ENCODE results near the gene COX14.
A peak's percentile ranks its signal among the peaks of the same experiment; 100 is the strongest.
"Not testable (repeated sequence)": the region's sequence is repeated elsewhere in the genome, so short reads cannot be mapped to it uniquely, and the experiment has no call there.

The COX14 gene

DNA sequence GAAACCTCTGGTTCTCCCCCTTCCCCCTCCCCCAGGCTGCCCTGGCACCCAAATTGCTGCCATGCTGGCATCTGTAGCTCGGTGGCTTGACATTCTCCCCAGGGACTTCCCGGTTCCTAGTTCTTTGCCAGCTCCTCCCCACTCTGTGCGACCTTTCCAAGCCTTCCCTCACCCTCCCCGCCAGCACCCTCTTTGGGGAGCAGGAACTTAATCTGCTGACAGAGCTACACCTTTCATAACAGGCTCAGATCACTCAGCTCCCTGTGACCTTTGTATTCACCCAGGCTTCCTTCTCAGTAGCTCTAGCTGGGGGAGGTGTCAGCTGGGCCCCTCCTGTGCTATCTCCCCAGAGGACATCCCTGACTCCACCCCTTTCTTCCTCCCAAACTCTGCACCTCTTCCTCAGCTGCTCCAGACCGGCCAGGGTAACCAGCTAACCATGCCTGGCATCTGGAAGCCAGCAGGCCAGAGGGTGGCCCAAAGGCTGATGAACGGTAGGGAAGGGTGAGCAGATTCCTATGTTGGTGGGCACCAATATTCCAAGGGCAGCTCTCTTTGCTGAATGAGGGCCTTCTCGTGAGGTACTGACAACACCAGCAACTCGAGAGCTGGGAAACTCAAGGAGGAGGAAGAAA is 1.8 kb upstream of the COX14 start:
- DNase-seq, result peak in 1 of 5 experiments; percentile 16

DNA sequence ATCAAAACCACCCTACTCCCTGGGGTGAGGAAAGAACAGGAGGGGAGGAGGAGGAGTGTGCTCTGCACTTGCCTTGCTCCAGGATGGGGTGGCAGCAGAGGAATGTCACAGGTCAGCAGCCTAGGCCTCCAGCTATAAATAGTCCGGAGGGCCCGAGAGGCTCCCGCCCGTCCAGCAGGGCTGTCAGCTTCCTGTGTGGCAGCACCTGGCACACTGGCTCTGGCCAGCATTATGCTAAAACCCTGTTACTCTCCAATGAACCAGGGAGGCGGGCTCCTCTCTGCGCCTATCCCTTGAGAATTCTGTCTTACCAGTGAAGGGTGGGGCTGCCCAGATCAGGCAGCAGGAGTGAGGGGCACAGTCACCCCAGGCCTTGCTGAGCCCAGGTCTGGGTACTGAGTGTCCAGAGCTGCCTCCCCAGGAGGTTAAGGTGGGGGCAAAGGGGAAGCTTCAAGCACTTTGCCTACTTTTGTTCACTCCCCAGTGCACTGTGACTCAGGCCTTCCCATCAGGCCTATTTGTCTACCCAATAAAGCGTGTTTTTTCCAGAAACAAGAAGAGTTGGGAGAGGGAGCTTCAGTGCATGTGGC is 1.2 kb upstream of the COX14 start:
- no peak for DNase-seq

DNA sequence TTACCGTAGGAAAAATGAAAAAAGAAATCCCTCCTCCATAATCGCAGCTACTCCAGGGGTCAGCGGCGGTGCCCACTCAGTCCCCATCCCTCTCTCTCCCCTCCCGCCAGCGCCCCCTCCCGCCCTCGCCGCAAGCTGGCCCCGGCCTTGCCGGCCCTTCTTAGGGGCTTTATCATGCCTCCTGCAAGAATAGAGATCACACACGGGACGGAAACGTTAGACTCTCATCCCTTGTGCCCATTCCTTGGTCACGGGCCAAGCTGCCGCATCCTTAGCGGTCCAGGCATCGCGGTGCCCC is 692 bp upstream of the COX14 start:
- DNase-seq, result no peak

DNA sequence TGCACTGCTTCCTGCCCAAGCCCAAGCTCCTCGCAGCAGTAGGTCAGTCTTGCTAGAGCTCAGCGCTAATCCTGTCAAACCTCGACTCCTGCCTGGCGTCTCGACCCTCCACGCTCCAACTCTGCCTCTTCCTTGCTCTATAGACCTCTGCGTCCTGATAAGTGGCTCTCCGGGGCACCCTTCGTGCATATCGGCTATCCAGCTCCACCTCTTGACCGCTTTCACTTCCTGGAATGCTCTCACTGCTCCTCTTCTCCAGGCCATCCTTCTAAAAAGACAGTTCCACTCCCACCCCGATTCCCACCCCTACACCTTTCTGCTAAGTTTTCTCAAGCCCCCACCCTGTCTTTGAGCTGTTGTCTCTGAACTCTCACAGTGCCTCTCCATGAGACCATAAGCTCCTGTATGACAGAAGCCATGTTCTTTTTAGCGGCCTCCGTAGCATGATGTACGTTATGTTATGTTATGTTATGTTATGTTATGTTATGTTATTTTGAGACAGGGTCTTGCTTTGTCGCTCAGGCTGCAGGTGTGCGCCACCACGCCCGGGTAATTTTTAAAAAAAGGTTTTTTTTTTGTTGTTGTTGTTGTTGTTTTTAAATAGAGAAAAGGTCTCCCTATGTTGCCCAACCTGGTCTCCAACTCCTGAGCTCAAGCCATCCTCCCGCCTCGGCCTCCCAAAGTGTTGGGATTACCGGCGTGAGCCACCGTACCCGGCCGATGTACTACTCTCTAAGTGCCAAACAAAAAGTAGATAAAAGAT is 601 bp downstream of the COX14 start:
- DNase-seq, result peak in 1 of 5 experiments; percentile 47

DNA sequence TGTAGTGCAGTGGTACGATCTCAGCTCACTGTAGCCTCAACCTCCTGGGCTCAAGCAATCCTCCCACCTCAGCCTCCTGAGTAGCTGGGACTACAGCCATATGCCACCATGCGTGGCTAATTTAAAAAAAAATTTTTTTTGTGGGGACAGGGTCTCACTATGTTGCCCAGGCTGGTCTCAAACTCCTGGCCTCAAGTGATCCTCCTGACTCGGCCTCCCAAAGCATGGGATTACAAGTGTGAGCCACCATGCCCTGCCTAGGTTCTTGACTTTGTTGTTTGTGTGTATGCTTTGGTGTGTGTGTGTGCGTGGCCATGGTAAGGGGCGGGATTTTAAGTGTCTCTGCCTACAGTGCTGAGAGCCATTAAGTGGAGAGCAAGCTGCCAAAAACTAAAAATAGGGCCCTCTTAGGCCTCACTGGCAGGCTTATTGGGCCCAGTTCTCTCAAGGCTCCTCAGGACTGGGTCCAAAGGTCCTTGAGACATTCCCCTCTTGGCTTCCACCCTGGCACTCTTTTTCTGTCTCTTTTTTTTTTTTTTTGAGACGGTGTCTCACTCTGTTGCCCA is 5.1 kb downstream of the COX14 start:
- no peak for DNase-seq

DNA sequence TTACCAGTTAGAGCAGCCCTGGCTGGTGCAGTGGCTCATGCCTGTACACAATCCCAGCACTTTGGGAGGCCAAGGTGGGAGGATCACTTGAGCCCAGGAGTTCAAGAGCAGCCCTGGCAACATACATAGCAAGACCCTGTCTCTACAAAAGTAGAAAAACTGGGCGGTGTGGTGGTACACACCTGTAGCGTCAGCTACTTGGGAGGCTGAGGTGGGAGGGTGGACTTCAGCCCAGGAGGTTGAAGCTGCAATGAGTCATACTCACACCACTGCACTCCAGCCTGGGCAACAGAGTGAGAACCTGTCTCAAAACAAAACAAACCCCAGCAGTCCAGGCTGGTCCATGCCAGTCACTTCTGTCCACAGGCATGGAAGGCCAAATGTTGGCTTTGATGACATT is 7.4 kb downstream of the COX14 start:
- no peak for DNase-seq

DNA sequence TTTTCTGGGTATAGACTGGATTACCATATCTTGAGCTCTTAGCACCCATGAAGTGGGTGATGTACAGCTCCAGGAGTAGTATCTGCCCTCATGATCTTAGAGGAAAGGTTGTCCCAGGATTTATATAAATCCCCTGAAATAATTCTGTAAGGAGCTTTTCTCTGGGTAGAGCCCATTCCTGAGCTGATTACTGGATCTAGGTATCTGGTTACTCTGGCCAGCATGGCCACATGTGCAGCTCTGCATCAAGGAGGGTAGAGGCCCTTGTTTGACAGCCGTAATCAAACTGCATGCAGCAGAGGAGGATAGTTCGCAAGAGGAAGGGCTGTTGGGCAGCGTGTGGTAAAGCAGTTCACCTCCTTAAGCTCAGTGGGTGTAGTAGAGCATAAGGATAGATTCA is 8.5 kb downstream of the COX14 start:
- DNase-seq, result no peak

DNA sequence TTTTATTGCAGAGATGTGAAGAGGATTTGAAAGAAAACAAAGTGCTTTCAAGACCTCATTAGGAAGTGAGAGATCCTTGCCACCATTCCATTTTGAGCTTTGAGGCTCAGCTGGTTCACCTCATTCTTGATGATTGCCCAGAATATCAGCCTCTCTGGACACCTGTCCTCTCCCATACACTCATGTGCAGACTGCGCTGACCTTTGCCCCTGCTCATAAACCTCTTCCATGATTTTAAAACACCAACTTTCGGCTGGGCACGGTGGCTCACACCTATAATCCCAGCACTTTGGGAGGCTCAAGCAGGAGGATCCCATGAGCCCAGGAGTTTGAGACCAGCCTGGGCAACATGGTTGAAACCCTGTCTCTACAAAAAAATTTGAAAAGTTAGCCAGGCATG is 8.9 kb downstream of the COX14 start:
- no peak for DNase-seq

DNA sequence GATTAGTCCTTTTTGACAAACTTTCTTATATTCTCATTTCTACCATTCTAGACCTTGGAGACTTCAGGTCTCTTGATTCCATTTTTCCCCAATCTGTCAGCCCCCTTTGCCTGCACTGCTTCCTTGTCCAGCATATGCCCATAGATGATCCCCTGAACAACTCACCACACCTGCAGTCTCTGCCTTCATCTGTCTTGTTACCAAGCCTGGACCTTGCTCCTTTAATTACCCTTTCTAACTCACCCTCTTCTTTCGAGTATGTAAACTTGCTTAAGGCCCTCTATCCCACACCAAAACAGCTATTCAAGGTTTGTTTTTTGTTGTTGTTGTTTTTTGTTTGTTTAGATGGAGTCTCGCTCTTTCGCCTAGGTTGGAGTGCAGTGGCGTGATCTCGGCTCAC is 9.6 kb downstream of the COX14 start:
- no peak for DNase-seq

DNA sequence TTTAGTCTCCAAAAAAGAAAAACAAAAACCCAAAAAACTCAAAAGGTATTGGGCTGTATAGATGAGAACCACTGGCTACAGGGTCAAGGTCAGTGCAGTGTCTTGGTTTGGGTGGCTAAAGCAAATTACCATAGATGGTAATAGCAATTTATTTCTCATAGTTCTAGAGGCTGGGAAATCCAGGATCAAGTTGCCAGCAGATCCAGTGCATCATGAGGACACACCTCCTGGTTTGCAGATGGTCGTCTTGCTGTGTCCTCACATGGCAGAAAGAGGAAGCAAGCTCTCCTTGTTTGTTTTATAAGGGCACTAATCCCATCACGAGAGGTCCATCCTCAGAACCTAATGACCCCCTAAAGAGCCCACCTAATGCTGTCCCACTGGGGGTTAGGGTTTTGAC is 11.2 kb downstream of the COX14 start:
- no peak for DNase-seq

DNA sequence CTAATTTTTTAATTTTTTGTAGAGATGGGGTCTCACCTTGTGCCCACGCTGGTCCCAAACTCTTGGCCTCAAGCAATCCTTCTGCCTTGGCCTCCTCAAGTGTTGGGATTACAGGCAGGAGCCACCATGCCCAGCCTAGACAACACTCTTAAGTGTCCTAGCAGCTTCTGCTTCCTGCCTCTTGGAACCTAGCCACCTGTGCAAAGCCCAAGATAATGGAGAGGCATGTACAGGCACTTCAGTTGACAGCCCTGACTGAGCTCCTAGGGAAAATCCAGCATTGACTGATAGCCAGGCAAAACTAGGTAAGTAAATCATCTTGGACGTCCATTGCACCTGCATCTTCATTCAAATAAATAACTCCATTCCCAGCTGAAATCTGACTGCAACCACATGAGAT is 15.5 kb downstream of the COX14 start:
- DNase-seq, result no peak

DNA sequence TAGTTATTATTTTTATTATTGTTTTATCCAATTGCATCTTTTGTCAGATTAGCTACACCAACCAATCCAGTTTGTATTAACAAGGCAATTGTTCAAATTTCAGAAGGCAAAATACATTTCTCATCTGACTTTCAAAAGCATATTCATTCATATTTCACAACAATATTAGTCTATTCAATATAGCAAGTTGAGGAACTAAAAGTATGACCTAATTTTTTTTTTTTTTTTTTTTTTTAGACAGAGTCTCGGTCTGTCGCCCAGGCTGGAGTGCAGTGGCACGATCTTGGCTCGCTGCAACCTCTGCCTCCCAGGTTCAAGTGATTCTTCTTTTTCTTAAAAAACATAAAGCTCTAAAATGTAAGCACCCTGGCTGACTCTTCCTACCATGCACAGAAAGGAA is 17.3 kb downstream of the COX14 start:
- DNase-seq, result no peak

DNA sequence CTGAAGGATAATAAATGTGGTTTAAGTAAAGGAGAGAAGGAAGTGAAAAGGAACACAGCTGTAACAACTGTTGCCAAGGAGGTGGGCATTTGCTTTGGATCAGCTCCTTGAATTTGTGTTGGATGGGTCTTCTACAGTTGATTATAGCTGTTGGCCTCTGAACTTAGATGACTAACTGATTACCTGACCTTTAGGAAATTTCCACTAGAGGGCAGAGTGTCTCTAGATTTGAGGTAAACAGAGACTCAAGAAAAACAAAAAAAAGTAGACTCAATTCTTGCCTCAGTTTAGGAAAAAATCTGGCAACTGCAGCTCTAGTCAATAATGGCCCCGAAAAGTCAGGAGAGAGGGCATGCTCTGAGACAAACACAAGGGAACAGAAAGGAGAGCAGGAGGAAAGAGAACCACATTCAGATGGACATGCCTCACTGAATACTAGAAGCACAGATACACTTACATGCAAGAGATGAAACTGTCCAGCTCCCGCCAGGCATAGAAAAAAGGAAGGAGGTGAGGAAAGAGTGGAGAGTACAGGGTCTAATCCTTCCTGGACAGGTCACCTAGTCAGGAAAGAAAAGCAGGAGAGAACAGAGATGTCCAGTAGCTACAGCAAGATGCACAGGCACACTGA is 20.6 kb downstream of the COX14 start:
- DNase-seq, result peak in 2 of 5 experiments; percentile 7 to 73

DNA sequence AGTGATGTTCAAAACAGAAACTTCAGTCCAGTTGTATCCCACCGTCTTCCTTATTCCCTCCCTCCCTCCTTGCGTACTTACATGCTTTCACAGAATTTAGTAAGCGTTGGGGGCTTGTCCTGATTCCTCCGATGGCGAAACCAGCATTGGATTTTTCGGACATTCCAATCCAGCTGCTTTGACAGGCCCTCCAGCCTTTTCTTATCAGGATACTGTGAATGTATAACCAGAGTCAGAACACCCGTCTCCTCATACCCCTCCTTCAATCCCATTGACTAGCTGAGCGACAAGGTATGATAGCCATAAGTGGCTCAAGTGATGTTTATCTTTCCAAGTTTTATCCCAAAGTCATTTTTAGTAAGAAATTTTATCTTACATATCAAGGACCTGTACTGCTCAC is 31.0 kb downstream of the COX14 start:
- no peak for DNase-seq

DNA sequence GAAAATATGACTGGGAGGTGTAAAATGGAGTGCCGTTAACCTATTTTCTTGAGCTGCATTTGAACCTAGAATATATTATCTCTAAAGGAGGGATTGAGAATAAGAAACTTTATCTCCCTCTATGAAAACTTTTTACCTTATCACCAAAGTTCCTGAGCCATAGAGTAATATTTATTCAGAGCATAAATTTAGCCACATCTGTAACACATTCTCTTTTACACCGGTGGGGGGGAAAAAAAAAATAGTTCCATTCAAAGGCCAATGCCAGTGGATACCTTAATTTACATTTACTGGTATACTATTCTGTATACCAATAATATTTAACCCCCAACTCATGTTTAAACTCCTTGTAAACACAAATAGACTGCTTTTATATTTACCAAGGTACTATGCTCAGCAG is 33.4 kb downstream of the COX14 start:
- DNase-seq, result no peak

DNA sequence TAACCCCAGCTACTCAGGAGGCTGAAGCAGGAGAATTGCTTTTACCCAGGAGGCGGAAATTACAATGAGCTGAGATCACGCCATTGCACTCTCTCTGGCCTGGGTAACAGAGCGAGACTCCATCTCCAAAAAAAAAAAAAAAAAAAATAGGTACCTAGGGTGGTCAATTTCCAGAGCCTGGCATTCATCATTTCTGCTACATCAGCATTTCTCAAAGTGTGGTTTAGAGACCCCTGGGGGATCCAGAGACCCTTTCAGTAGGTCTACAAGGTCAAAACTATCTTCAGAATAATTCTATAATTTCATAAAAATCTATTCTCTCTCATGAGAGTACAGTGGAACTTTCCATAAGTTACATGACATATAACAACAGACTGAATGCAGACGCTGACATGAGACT is 35.2 kb downstream of the COX14 start:
- DNase-seq, result no peak

DNA sequence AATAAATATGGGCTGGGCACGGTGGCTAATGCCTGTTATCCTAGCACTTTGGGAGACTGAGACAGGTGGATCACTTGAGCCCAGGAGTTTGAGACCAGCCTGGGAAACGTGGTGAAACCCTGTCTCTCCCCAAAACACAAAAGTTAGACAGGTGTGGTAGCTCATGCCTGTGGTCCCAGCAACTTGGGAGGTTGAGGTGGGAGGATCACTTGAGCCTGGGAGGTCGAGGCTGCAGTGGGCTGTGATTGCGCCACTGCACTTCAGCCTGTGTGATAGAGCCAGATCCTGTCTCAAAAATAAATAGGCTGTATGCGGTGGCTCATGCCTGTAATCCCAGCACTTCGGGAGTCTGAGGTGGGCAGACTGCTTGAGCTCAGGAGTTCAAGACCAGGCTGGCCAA is 36.0 kb downstream of the COX14 start:
- DNase-seq, result not testable (repeated sequence)

DNA sequence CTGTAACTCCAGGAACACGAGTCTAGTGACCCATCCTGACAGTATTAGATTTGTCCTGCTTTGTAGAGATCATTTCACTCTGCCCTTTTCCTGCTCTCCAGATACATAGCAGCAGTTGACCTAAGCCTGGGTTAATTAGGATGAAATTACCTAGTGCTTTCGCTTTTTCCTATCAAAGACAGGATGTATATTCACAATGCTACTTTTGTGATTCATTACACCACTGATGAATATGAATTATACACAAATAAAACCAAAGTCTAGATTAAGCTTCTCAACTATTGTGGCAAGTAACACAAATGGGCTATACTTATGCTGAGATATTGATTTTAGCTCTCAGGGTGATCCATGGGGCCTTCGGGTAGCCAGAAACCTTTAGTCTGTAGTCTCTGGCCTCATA is 37.3 kb downstream of the COX14 start:
- peak in 1 of 5 experiments; percentile 56 for DNase-seq

DNA sequence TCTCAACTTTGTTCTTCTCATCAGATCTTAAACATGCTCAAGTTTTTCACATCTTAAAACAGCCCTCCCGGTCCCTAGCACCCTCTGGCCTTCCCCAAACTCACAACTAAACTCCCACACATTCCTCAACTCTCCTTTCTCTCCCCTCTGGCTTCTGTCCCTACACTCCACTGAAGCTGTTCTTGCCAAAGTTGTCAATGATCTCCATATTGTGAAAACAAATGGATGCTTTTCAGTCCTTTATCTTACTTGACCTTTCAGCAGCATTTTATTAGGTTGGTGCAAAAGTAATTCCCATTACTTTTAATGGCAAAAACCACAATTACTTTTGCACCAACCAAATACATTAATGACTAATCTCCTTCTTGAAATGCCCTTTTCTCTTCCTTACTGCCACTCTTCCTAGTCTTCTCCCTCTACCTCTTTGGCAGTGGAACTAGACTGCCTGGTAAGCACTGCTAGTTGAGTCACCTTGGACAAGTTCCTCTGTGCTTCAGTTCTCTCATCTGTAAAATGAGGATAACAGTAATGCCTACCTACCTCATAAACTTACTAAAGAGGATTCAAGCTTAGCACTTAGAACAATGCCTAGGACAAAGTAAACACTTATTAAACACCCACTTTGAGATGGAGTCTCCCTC is 39.1 kb downstream of the COX14 start:
- no peak for DNase-seq

DNA sequence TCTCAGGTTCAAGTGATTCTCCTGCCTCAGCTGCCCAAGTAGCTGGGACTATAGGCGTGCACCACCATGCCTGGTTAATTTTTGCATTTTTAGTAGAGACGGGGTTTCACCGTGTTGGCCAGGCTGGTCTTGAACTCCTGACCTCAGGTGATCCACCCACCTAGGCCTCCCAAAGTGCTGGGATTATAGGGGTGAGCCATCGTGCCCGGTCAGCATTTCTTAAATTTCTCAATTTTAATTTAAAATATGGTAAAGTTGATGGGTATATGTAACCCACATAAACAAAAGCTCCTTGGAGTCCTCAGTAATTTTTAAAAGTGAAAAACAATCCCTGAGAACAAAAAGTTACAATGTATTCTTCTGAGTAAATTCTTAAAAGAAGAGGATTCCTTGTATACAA is 42.9 kb downstream of the COX14 start:
- DNase-seq, result not testable (repeated sequence)

DNA sequence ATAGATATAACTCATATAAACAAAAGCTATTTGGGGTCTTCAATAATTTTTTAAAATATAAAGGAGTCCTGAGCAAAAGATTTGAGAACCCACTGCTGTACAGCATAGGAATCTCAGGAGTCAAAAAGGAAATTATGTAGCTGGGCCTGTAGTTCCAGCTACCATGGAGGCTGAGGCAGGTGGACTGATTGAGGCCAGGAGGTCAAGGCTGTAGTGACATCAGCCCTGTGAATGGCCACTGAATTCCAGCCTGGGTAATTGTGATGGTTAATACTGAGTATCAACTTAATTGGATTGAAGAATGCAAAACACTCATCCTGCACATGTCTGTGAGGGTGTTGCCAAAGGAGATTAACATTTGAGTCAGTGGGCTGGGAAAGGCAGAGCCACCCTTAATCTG is 44.6 kb downstream of the COX14 start:
- DNase-seq, result no peak

DNA sequence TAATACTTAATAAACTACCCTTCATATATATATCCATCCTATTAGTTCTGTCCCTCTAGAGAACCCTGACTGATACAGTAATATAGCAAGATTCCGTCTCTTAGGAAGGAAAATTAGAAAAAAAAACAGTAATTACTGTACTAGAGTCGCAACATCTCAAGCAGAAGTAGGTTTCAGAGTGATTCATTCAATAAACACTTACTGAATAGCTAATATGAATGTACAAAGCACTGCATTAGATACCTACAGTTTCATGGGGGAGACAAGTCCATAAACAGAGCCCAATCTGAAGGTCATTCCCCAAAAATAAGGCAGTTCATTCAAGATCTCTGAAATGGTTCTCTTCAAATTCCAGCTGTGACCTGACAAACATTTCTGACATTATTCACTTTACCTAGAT is 45.2 kb downstream of the COX14 start:
- peak in 1 of 5 experiments; percentile 49 for DNase-seq

DNA sequence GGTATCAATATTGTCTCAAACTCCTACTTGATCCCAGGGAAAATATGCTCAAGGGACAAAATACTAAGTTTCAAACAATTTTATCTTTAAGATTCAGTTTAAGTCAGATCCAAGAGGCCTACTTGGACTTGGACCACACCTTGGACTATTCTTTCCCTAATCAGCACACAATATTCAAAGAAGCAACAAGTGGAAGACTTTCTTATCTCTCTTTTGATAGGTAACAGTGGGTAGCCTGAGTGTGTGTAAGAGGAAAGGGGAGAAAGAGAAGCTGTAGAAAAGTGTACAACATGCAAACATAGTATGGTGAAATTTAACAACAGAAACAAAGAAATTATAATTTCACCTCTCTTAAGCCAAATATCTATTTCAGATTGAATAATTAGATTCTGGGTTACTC is 48.6 kb downstream of the COX14 start:
- no peak for DNase-seq

All from T-helper 2 cell (primary cell).